Activated CD4-positive, alpha-beta T cell treated with anti-CD3 and anti-CD28 coated beads, Interleukin-2, Interleukin-6, amounts not matched to agents 100 ng/mL and 50 ng/mL, durations not matched to agents 16 hours and 8 hours (primary cell): ENCODE measurements around the gene UCN.
"Not testable (repeated sequence)": the region's sequence is repeated elsewhere in the genome, so short reads cannot be mapped to it uniquely, and the experiment has no call there.

Experiments
- DNase-seq: peaks from one replicate; pipeline ENCODE4 v3.0.0-alpha.2; 2020

UCN gene

GRCh38 chr2:27313882-27314645, 5.8 kb upstream of the UCN start:
- DNase-seq, result no peak

DNA sequence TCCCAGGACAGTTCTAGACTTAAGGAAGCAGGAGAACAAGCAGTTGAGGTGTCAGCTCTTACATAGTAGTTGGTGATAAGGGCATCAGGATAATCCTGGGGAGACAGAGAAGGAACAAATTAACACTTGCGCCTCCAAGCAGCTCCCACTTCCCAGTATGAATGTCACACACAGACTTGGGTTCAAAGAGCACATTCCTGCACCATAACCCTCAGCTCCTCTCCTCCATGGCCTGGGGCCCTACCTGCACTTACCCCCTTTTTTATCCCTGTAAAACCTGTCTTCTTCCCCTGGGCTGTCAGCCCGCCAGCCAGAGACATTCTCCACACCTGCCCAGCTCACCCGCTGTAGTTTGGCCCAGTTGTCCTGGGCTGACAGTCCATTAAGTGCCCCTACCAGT, 3.9 kb upstream of the UCN start:
- DNase-seq, result no peak

DNA sequence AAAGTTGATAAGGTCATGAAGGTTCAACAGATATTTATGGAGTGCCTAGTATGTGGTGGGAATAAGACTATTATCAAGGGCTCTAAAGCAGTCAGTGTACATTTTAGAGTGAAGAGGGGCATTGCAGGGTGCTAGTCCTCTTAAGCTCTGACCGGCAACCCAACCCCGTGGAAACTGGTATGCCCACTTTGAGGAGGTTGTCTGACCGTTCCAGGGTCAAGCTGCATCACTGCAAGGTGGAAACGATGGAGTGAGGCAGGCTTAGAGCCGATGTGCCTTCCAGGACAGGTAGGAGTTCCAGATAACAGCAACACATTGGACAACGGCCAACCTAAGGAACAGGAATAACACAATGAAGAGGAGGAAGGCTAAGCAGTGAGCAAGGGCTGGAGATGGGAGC, 1.4 kb upstream of the UCN start:
- DNase-seq, result no peak

GRCh38 chr2:27307545-27308358, 493 bp downstream of the UCN start:
- no peak for DNase-seq

DNA sequence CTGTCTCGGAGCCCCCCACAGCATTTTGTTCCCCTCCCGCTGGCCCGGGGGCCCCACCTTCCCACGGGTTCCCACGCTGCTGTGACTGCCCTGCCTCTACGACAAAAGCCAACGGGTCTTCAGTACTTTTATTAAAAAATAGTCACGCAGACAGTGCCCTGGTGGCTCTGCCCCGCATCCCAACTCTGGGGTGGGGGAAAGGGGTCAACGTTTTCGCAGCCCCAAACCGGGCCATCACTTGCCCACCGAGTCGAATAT, 1.0 kb downstream of the UCN start:
- DNase-seq, result no peak

DNA sequence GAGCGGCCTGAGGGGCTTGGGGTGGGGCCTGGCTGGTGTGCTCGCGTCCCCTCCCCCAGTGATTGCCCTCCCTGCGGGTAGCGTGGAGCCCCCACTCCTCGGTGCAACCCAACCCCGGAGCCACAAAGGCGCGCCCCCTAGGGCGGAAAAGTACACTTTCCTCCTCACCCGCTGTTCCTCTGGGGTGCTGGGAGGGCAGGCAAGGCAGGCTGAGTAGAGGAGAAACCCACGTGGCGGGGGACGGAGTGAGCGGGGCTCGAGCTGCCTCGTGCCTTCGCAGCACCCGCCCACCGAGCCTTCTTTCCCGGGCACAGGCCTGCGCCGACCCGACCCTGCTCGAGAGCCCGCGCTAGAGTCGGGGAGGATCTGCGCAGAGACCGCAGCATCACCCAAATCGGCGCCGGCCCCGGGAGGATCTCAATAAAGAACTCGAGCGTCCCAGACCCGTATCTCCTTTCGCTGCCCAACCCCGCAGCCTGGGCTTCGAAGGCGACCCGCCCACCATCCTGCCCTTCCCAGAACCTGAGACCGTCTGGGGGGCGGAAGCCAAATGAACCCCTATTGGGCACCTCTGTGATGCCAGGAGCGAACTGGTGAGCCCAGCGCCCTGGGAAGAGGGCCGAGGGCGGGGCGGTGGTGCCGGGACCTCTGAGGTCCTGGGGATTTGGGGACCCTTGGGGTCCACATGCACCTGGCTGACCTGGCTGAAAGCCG, 1.5 kb downstream of the UCN start:
- peak; percentile 30 for DNase-seq

GRCh38 chr2:27306136-27306535, 2.1 kb downstream of the UCN start:
- DNase-seq, result no peak

DNA sequence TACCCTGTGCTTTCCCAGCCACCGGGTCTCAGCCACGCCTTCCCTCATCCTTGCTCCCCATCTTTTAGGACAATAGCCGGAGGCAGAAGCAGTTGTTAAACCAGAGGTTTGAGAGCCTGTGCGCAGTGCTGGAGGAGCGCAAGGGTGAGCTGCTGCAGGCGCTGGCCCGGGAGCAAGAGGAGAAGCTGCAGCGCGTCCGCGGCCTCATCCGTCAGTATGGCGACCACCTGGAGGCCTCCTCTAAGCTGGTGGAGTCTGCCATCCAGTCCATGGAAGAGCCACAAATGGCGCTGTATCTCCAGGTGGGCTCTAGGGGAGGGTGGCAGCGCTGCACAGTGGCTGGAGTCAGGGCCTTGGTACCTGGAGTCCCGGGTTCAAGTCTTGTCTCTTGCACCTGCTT, 2.7 kb downstream of the UCN start:
- no peak for DNase-seq

- DNase-seq, result no peak
Measured at GRCh38 chr2:27304488-27305240, 3.6 kb downstream of the UCN start.

GRCh38 chr2:27303093-27304025, 4.9 kb downstream of the UCN start:
- DNase-seq, result peak; percentile 65

GRCh38 chr2:27300606-27301005, 7.6 kb downstream of the UCN start:
- not testable (repeated sequence) for DNase-seq

GRCh38 chr2:27298391-27299080, 9.7 kb downstream of the UCN start:
- no peak for DNase-seq

- DNase-seq, result no peak
Measured at GRCh38 chr2:27297195-27297594, 11.1 kb downstream of the UCN start.

DNA sequence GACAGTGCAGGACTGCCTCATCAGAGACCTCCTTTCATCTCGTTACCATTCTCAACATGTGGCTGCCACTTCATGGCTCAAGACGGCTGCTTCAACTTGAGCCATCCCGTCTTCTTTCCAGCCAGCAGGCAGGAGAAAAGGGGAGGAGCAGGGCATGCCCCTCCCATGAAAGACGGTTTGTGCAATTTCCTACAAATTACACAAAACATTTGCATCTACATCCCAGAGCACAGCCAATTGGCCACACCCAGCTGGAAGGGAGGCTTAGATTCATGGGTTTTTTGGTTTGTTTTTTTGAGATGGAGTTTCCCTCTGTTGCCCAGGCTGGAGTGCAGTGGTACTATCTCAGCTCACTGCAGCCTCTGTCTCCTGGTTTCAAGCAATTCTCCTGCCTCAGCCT, 11.8 kb downstream of the UCN start:
- DNase-seq, result no peak

- DNase-seq, result no peak
Measured at GRCh38 chr2:27294928-27295327, 13.3 kb downstream of the UCN start.

- no peak for DNase-seq
Measured at GRCh38 chr2:27291865-27292264, 16.4 kb downstream of the UCN start.

DNA sequence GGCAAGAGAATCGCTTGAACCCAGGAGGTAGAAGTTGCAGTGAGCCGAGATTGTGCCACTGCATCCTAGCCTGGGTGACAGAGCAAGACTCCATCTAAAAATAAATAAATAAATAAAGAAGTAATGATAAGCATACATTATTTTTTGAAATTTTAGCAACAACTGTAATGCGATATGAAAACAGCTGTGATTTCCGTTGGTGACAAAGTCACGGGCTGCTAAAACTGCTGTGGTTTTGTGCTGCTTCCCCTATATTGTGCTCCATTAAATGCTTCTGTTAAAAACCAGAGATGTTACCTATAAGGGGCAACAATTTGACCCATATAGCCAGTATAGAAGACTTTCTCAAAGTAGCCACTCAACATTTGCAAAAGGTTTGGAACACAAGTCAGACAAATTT, 17.7 kb downstream of the UCN start:
- DNase-seq, result no peak

DNA sequence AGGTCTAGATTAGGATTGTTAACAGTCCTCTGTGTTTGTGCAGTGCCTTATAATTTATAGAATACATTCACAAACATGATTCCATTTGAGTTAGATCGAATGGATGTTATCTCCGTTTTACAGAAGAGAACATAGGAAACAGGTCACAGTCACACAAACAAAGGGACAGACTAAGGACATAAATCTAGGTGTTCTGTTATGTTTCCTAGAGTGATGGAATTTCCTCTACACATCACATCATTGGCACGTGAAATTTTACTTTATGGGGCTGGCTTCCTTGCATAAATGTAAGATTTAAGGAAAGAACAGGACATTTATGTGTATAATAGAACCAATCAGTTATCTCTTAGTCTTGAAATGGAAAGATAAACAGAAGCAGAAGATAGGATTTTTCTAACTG, 19.6 kb downstream of the UCN start:
- DNase-seq, result no peak

DNA sequence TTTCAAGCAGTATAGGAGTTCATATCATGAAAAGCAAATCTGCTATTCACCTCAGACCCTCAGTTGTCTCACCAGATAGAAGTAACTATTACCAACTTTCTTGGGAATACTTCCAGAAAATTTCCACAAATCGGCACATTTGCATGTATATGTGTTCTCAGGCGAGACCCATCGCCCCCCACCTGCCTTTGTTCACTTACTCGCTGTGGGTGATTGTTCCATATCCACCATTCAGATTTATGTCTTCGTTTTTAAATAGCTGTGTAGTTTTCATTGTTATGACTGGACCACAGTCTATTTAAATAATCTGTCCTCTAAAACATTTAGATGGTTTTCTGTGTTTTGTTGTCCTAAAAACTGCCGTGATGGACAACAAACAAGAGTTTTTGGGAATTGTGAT, 22.8 kb downstream of the UCN start:
- DNase-seq, result no peak

DNA sequence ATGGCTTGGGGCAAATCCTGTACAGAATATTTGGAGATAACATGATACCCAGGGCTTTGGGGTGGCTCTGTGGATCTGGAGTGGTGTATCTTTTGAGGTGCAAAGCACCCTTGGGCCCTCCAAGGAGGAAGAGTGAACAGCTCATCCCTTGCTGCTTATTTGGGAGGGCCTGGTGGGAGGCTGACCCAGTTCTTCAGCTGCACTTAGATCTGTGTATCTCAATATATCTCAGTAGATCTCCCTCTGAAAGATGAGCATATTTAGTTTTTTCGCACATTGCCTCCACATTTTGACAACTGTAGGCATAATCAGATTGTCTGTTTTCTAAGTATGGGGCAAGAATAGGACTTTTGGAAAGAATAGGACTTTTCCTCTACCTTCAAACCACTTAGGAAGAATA, 23.2 kb downstream of the UCN start:
- no peak for DNase-seq

- DNase-seq, result no peak
Measured at GRCh38 chr2:27282892-27283291, 25.4 kb downstream of the UCN start.
